Measurements from ENCODE around the gene SERP2. TPM values are rescaled to one million over a fixed set of nuclear protein-coding genes. Genes with fewer than 3 reads are reported as not detected.

Gene SERP2
- total and polyA plus RNA-seq, 2 of the 13 experiments (the other 11 are each of a cell fraction or from before 2014, with no cell fraction given): not detected

GRCh38 chr13:44404261-44405132 lies 30.9 kb downstream of the SERP2 start (continued):
- TF ChIP-seq, protein P1, sequence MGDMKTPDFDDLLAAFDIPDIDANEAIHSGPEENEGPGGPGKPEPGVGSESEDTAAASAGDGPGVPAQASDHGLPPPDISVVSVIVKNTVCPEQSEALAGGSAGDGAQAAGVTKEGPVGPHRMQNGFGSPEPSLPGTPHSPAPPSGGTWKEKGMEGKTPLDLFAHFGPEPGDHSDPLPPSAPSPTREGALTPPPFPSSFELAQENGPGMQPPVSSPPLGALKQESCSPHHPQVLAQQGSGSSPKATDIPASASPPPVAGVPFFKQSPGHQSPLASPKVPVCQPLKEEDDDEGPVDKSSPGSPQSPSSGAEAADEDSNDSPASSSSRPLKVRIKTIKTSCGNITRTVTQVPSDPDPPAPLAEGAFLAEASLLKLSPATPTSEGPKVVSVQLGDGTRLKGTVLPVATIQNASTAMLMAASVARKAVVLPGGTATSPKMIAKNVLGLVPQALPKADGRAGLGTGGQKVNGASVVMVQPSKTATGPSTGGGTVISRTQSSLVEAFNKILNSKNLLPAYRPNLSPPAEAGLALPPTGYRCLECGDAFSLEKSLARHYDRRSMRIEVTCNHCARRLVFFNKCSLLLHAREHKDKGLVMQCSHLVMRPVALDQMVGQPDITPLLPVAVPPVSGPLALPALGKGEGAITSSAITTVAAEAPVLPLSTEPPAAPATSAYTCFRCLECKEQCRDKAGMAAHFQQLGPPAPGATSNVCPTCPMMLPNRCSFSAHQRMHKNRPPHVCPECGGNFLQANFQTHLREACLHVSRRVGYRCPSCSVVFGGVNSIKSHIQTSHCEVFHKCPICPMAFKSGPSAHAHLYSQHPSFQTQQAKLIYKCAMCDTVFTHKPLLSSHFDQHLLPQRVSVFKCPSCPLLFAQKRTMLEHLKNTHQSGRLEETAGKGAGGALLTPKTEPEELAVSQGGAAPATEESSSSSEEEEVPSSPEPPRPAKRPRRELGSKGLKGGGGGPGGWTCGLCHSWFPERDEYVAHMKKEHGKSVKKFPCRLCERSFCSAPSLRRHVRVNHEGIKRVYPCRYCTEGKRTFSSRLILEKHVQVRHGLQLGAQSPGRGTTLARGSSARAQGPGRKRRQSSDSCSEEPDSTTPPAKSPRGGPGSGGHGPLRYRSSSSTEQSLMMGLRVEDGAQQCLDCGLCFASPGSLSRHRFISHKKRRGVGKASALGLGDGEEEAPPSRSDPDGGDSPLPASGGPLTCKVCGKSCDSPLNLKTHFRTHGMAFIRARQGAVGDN (CRISPR knock-in tag; IDR thresholded peaks at IDR 0.05): peak; percentile 93
- peak; percentile 73; the same call in 1 of the 2 replicates for TF ChIP-seq ZNF501 (CRISPR knock-in tag; IDR thresholded peaks at IDR 0.05)
- no peak for TF ChIP-seq CEBPB (IDR thresholded peaks at IDR 0.05; ENCODE audit: borderline replicate concordance, low read depth, low read length)
- TF ChIP-seq ZNF589 (CRISPR knock-in tag; conservative IDR thresholded peaks at IDR 0.05): peak; percentile 81; the same call in 1 of the 2 replicates
- no peak for TF ChIP-seq GTF2F1 (IDR thresholded peaks at IDR 0.05; ENCODE audit: low read length)
- no peak for TF ChIP-seq ZNF224 (CRISPR knock-in tag; IDR thresholded peaks at IDR 0.05)
- TF ChIP-seq ZNF639 (CRISPR knock-in tag; conservative IDR thresholded peaks at IDR 0.05): no peak
- no peak for TF ChIP-seq PLSCR1 (CRISPR knock-in tag; IDR thresholded peaks at IDR 0.05; ENCODE audit: borderline replicate concordance)
- TF ChIP-seq, protein P2, sequence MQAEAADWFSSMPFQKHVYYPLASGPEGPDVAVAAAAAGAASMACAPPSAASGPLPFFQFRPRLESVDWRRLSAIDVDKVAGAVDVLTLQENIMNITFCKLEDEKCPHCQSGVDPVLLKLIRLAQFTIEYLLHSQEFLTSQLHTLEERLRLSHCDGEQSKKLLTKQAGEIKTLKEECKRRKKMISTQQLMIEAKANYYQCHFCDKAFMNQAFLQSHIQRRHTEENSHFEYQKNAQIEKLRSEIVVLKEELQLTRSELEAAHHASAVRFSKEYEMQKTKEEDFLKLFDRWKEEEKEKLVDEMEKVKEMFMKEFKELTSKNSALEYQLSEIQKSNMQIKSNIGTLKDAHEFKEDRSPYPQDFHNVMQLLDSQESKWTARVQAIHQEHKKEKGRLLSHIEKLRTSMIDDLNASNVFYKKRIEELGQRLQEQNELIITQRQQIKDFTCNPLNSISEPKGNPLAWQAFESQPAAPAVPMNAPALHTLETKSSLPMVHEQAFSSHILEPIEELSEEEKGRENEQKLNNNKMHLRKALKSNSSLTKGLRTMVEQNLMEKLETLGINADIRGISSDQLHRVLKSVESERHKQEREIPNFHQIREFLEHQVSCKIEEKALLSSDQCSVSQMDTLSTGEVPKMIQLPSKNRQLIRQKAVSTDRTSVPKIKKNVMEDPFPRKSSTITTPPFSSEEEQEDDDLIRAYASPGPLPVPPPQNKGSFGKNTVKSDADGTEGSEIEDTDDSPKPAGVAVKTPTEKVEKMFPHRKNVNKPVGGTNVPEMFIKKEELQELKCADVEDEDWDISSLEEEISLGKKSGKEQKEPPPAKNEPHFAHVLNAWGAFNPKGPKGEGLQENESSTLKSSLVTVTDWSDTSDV (CRISPR knock-in tag; IDR thresholded peaks at IDR 0.05): no peak
- no peak for TF ChIP-seq EEA1 (CRISPR knock-in tag; IDR thresholded peaks at IDR 0.05; ENCODE audit: borderline replicate concordance)
- TF ChIP-seq, protein P3, sequence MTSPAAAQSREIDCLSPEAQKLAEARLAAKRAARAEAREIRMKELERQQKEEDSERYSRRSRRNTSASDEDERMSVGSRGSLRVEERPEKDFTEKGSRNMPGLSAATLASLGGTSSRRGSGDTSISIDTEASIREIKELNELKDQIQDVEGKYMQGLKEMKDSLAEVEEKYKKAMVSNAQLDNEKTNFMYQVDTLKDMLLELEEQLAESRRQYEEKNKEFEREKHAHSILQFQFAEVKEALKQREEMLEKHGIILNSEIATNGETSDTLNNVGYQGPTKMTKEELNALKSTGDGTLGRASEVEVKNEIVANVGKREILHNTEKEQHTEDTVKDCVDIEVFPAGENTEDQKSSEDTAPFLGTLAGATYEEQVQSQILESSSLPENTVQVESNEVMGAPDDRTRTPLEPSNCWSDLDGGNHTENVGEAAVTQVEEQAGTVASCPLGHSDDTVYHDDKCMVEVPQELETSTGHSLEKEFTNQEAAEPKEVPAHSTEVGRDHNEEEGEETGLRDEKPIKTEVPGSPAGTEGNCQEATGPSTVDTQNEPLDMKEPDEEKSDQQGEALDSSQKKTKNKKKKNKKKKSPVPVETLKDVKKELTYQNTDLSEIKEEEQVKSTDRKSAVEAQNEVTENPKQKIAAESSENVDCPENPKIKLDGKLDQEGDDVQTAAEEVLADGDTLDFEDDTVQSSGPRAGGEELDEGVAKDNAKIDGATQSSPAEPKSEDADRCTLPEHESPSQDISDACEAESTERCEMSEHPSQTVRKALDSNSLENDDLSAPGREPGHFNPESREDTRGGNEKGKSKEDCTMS (CRISPR knock-in tag; conservative IDR thresholded peaks at IDR 0.05): no peak
- TF ChIP-seq POLR2AphosphoS5 (IDR thresholded peaks at IDR 0.05; ENCODE audit: low read depth, low read length): peak; percentile 93
- TF ChIP-seq HOXA7 (CRISPR knock-in tag; IDR thresholded peaks at IDR 0.05): no peak
- TF ChIP-seq, protein P4, sequence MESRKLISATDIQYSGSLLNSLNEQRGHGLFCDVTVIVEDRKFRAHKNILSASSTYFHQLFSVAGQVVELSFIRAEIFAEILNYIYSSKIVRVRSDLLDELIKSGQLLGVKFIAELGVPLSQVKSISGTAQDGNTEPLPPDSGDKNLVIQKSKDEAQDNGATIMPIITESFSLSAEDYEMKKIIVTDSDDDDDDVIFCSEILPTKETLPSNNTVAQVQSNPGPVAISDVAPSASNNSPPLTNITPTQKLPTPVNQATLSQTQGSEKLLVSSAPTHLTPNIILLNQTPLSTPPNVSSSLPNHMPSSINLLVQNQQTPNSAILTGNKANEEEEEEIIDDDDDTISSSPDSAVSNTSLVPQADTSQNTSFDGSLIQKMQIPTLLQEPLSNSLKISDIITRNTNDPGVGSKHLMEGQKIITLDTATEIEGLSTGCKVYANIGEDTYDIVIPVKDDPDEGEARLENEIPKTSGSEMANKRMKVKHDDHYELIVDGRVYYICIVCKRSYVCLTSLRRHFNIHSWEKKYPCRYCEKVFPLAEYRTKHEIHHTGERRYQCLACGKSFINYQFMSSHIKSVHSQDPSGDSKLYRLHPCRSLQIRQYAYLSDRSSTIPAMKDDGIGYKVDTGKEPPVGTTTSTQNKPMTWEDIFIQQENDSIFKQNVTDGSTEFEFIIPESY (CRISPR knock-in tag; IDR thresholded peaks at IDR 0.05): peak; percentile 56; the same call in 1 of the 2 replicates

Measured in HepG2 (cell line).